Endodermal cell (in vitro differentiated cells): Measurements from ENCODE around the gene C11orf24. TPM values are rescaled to one million over a fixed set of nuclear protein-coding genes. Genes with fewer than 3 reads are reported as not detected.

Source experiments
- DNase-seq: peaks from one replicate; pipeline ENCODE4 v3.0.0-alpha.2; 2017
- H3K27ac ChIP-seq: 2 replicates; pipeline ENCODE4 v1.5.1; 2013; ENCODE audit warnings: mild to moderate bottlenecking, low read depth, low read length, moderate library complexity
- H3K27me3 ChIP-seq: 2 replicates; pipeline ENCODE4 v1.6.1; 2013; ENCODE audit warnings: mild to moderate bottlenecking, low read length, moderate library complexity; ENCODE audit not compliant: insufficient read depth, control insufficient read depth, poor library complexity, severe bottlenecking
- H3K36me3 ChIP-seq: 2 replicates; pipeline ENCODE4 v1.7.0; 2013; ENCODE audit warnings: mild to moderate bottlenecking, low read length, moderate library complexity; ENCODE audit not compliant: control insufficient read depth, insufficient read depth
- H3K4me1 ChIP-seq: one replicate; pipeline ENCODE4 v1.7.0; 2013; ENCODE audit warnings: low read length; ENCODE audit not compliant: control insufficient read depth, insufficient read depth
- H3K4me3 ChIP-seq: 2 replicates; pipeline ENCODE4 v1.5.1; 2013; ENCODE audit warnings: mild to moderate bottlenecking, low read length, moderate library complexity
- H3K9ac ChIP-seq: 2 replicates; pipeline ENCODE4 v1.6.1; 2013; ENCODE audit warnings: mild to moderate bottlenecking, low read length, moderate library complexity; ENCODE audit not compliant: poor library complexity, severe bottlenecking; ENCODE audit errors: extremely low read depth
- H3K9me3 ChIP-seq: 2 replicates; pipeline ENCODE4 v1.6.1; 2013; ENCODE audit warnings: mild to moderate bottlenecking, low read length, moderate library complexity; ENCODE audit not compliant: control insufficient read depth
- H3K27ac Mint-ChIP-seq: 2 replicates; pipeline ENCODE4 v1.8.0; 2020; ENCODE audit warnings: mixed read lengths
- H3K27me3 Mint-ChIP-seq: 2 replicates; pipeline ENCODE4 v1.8.0; 2021; ENCODE audit warnings: mild to moderate bottlenecking, mixed read lengths; ENCODE audit not compliant: insufficient read depth
- H3K36me3 Mint-ChIP-seq: 2 replicates; pipeline ENCODE4 v1.8.0; 2020; ENCODE audit warnings: low read depth, mixed read lengths
- H3K4me1 Mint-ChIP-seq: 2 replicates; pipeline ENCODE4 v1.8.0; 2020; ENCODE audit warnings: mixed read lengths
- H3K4me3 Mint-ChIP-seq: 2 replicates; pipeline ENCODE4 v1.8.0; 2020; ENCODE audit warnings: mild to moderate bottlenecking, moderate library complexity, mixed read lengths
- H3K9me3 Mint-ChIP-seq: 2 replicates; pipeline ENCODE4 v1.8.0; 2020; ENCODE audit warnings: mild to moderate bottlenecking, mixed read lengths
- CTCF ChIP-seq: fragments of 200-600 bp; sonication (generic); conservative IDR thresholded peaks from 2 replicates; pipeline ENCODE4 v1.5.0; 2021; ENCODE audit warnings: antibody characterized with exemption, mild to moderate bottlenecking
- WGBS, 2 experiments: methylation state at CpG; one replicate each; pipeline versions ENCODE4 v1.1.5 to v1.1.7; 2013; ENCODE audit warnings: missing lambda C conversion rate in 2 of 2, mixed read lengths in 1 of 2; ENCODE audit not compliant: insufficient coverage in 1 of 2, insufficient read length in 1 of 2; 5-methylcytosine and 5-hydroxymethylcytosine counted together
- total RNA-seq, 2 donors: library from RNA; stranded (reverse); fragmentation: NEBNext Ultra II Directional in 1 of 2; extraction: Animal tissue kit (Norgen Biotek cat#: 25700) in 1 of 2; gene quantifications; 2 replicates in 1 of 2; 3 replicates in 1 of 2; pipeline ENCODE4 v1.2.1, GENCODE V29; 2021

Gene C11orf24
- total RNA-seq, 2 donors from 2014 or later: 38.4 to 39.4 TPM

GRCh38 chr11:68256331-68256741 is 15.4 kb downstream of the C11orf24 start:
- Histone ChIP-seq H3K9ac (no peak overlapping the region), H3K27ac (no peak overlapping the region), H3K27me3 (no peaks in the 10 kb centered on the region), H3K4me3 (no peak overlapping the region), H3K9me3 (no peaks in the 10 kb centered on the region), H3K36me3 (peaks cover 8% of the 10 kb centered on the region), H3K4me1 (no peaks in the 10 kb centered on the region)
- H3K27ac Mint-ChIP-seq: no peak overlapping the region
- 74 to 82% methylated on average over 6 to 9 of the region's 9 CpGs for WGBS, 2 experiments
- peaks cover 2% of the 10 kb centered on the region for H3K9me3 Mint-ChIP-seq
- no peak for DNase-seq
- peaks cover 4% of the 10 kb centered on the region for H3K4me1 Mint-ChIP-seq
- no peak overlapping the region for H3K4me3 Mint-ChIP-seq
- TF ChIP-seq CTCF: no peak
- H3K27me3 Mint-ChIP-seq: peaks cover 4% of the 10 kb centered on the region
- H3K36me3 Mint-ChIP-seq: peaks cover 6% of the 10 kb centered on the region

- H3K9me3 ChIP-seq: no peaks in the 10 kb centered on the region
- no peak overlapping the region for H3K27ac ChIP-seq
- H3K4me1 ChIP-seq: no peaks in the 10 kb centered on the region
- Mint-ChIP-seq H3K36me3 (no peaks in the 10 kb centered on the region), H3K4me3 (no peak overlapping the region), H3K27ac (no peak overlapping the region), H3K4me1 (peaks cover 4% of the 10 kb centered on the region), H3K27me3 (peaks cover 4% of the 10 kb centered on the region), H3K9me3 (peaks cover 2% of the 10 kb centered on the region)
- no peak overlapping the region for H3K9ac ChIP-seq
- no peak for TF ChIP-seq CTCF
- no peak for DNase-seq
- WGBS, 2 experiments: 91 to 94% methylated on average over 11 to 13 of the region's 13 CpGs
- peaks cover 3% of the 10 kb centered on the region for H3K36me3 ChIP-seq
- H3K4me3 ChIP-seq: no peak overlapping the region
- no peaks in the 10 kb centered on the region for H3K27me3 ChIP-seq
These were observed 16.2 kb downstream of the C11orf24 start for GRCh38 chr11:68255526-68255925.

- H3K36me3 ChIP-seq: no peaks in the 10 kb centered on the region
- no peak overlapping the region for H3K4me3 Mint-ChIP-seq
- no peak overlapping the region for H3K4me3 ChIP-seq
- DNase-seq: no peak
- H3K9me3 ChIP-seq: no peaks in the 10 kb centered on the region
- peaks cover 4% of the 10 kb centered on the region for H3K27me3 Mint-ChIP-seq
- 89% methylated on average over 11 to 14 of the region's 14 CpGs for WGBS, 2 experiments
- H3K27ac ChIP-seq: no peak overlapping the region
- H3K9me3 Mint-ChIP-seq: peaks cover 9% of the 10 kb centered on the region
- no peaks in the 10 kb centered on the region for H3K4me1 ChIP-seq
- H3K4me1 Mint-ChIP-seq: peaks cover 4% of the 10 kb centered on the region
- no peak overlapping the region for H3K9ac ChIP-seq
- H3K27me3 ChIP-seq: no peaks in the 10 kb centered on the region
- no peaks in the 10 kb centered on the region for H3K36me3 Mint-ChIP-seq
- no peak overlapping the region for H3K27ac Mint-ChIP-seq
- no peak for TF ChIP-seq CTCF
These were observed 17.4 kb downstream of the C11orf24 start for GRCh38 chr11:68254421-68254820.
